Fibroblast of lung (primary cell): ENCODE data around the gene ALDH5A1. TPM values are rescaled to one million over a fixed set of nuclear protein-coding genes. Genes with fewer than 3 reads are reported as not detected.

Experiments used
- DNase-seq, 2 donors: peaks; one replicate each; pipeline versions ENCODE4 v3.0.0 to v3.0.0-alpha.2; 2010; ENCODE audit warnings: low read depth in 2 of 2
- H2AFZ ChIP-seq: 2 replicates; pipeline ENCODE4 v1.5.1; 2012; ENCODE audit warnings: low read length, control low read depth, inconsistent platforms
- H3K27ac ChIP-seq: 2 replicates; pipeline ENCODE4 v1.5.1; 2011; ENCODE audit warnings: low read length, control low read depth; ENCODE audit not compliant: insufficient read depth
- H3K27me3 ChIP-seq: 2 replicates; pipeline ENCODE4 v1.5.1; 2011; ENCODE audit warnings: mild to moderate bottlenecking, low read length; ENCODE audit not compliant: control insufficient read depth, insufficient read depth
- H3K36me3 ChIP-seq: 2 replicates; pipeline ENCODE4 v1.5.1; 2011; ENCODE audit warnings: low read length; ENCODE audit not compliant: control insufficient read depth, insufficient read depth
- H3K4me1 ChIP-seq: 2 replicates; pipeline ENCODE4 v1.5.1; 2011; ENCODE audit warnings: low read length; ENCODE audit not compliant: control insufficient read depth, insufficient read depth; ENCODE audit errors: extremely low read depth
- H3K4me2 ChIP-seq: 2 replicates; pipeline ENCODE4 v1.5.1; 2011; ENCODE audit warnings: low read length, control low read depth; ENCODE audit not compliant: insufficient read depth; ENCODE audit errors: extremely low read depth
- H3K4me3 ChIP-seq, 4 experiments: fragments of 200-600 bp in 1 of 4; sonication (generic) in 1 of 4; replicated peaks in 1 of 4; 2 replicates each; pipeline ENCODE4 v1.5.1; 2011 to 2016; ENCODE audit warnings: low read length in 4 of 4, low read depth in 3 of 4, mild to moderate bottlenecking in 3 of 4, control low read depth in 2 of 4, inconsistent platforms in 1 of 4, mixed read lengths in 1 of 4; ENCODE audit not compliant: insufficient read depth in 1 of 4; ENCODE audit errors: control extremely low read depth in 1 of 4
- H3K79me2 ChIP-seq: 2 replicates; pipeline ENCODE4 v1.5.1; 2012; ENCODE audit warnings: mild to moderate bottlenecking, low read length, inconsistent platforms; ENCODE audit not compliant: control insufficient read depth, insufficient read depth
- H3K9ac ChIP-seq: 2 replicates; pipeline ENCODE4 v1.5.1; 2011; ENCODE audit warnings: mild to moderate bottlenecking, low read length, control low read depth; ENCODE audit not compliant: insufficient read depth
- H3K9me3 ChIP-seq: 2 replicates; pipeline ENCODE4 v1.5.1; 2012; ENCODE audit warnings: low read depth, low read length; ENCODE audit not compliant: control insufficient read depth, insufficient read depth
- H4K20me1 ChIP-seq: 2 replicates; pipeline ENCODE4 v1.5.1; 2011; ENCODE audit warnings: low read length; ENCODE audit not compliant: control insufficient read depth, insufficient read depth; ENCODE audit errors: extremely low read depth
- EZH2 ChIP-seq: IDR thresholded peaks from 2 replicates; pipeline ENCODE4 v1.5.1; 2012; ENCODE audit warnings: low read length, control low read depth, mild to moderate bottlenecking; ENCODE audit errors: missing control alignments
- polyA plus RNA-seq, 2 donors: library from polyadenylated mRNA; depleted of rRNA in 1 of 2; stranded (reverse) in 1 of 2; unstranded in 1 of 2; fragments of >200 nt; gene quantifications; 2 replicates each; pipeline ENCODE4 v1.2.1, GENCODE V29; 2011 to 2012; ENCODE audit warnings: missing spikeins in 1 of 2
- total RNA-seq: library from RNA; depleted of rRNA; stranded (reverse); fragments of >200 nt; gene quantifications from 2 replicates; pipeline ENCODE4 v1.2.1, GENCODE V29; 2014
- TF ChIP-seq, protein P1 (sequence below), 2 donors: IDR thresholded peaks in 1 of 2; conservative IDR thresholded peaks in 1 of 2; 1 replicate in 1 of 2; 2 replicates in 1 of 2; pipeline ENCODE4 v1.5.1; 2011 to 2012; ENCODE audit warnings: low read length in 2 of 2, control low read depth in 1 of 2, inconsistent platforms in 1 of 2, low read depth in 1 of 2, mild to moderate bottlenecking in 1 of 2

Gene ALDH5A1
- total and polyA plus RNA-seq, 2 donors (not counting 1 experiment from before 2014, with no cell fraction given) = 0.23 to 0.33 TPM

DNA sequence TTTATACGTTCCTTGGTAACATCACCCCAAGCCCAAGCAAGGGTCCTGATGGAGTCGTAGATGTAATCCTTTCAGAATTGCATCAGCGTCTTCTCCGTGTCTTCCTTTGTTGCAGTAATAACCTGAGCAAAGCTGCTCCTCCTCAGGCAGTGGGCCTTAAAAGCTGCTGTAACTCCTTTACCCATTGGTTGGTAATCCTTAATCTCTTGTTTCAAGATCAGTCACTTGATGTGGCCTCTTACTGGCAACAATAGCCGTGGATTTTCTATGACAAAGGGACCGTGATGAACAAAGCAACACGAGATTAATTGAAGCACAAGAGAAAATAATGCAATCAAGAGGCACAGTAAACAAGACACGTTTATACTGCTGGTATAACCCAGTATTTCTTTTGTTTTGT is 44.6 kb downstream of the ALDH5A1 start:
- Histone ChIP-seq H3K79me2 (no peaks in the 10 kb centered on the region), H3K4me2 (no peak overlapping the region), H3K4me1 (no peaks in the 10 kb centered on the region), H3K4me3 (no peak overlapping the region), H3K9ac (no peak overlapping the region), H2AFZ (no peak overlapping the region), H3K27me3 (no peaks in the 10 kb centered on the region), H3K36me3 (no peaks in the 10 kb centered on the region), H4K20me1 (no peaks in the 10 kb centered on the region), H3K9me3 (no peaks in the 10 kb centered on the region), H3K27ac (no peak overlapping the region)
- no peak for TF ChIP-seq EZH2
- TF ChIP-seq, protein P1, sequence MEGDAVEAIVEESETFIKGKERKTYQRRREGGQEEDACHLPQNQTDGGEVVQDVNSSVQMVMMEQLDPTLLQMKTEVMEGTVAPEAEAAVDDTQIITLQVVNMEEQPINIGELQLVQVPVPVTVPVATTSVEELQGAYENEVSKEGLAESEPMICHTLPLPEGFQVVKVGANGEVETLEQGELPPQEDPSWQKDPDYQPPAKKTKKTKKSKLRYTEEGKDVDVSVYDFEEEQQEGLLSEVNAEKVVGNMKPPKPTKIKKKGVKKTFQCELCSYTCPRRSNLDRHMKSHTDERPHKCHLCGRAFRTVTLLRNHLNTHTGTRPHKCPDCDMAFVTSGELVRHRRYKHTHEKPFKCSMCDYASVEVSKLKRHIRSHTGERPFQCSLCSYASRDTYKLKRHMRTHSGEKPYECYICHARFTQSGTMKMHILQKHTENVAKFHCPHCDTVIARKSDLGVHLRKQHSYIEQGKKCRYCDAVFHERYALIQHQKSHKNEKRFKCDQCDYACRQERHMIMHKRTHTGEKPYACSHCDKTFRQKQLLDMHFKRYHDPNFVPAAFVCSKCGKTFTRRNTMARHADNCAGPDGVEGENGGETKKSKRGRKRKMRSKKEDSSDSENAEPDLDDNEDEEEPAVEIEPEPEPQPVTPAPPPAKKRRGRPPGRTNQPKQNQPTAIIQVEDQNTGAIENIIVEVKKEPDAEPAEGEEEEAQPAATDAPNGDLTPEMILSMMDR (conservative IDR thresholded peaks at IDR 0.05 in 1 of 2, IDR thresholded peaks at IDR 0.05 in 1 of 2; ENCODE audit: low read depth in 1 of 2, low read length in 2 of 2) = no peak
- DNase-seq = no peak

DNA sequence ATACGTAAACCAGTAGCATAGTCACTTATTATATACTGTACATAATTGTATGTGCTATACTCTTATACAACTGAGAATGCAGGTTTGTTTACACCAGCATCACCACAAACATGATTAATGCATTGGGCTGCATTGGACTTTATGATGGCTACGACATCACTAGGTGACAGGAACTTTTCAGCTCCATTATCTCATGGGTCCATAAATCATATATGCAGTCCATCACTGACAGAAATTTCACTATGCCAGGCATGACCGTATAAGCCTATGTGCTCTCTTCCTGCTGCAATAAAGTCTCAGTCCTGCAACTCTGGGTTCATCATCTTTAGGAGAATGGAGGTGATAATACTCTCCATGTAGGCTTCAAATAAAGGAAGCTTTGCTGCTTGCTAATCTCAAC is 45.4 kb downstream of the ALDH5A1 start:
- H3K27me3 ChIP-seq = no peaks in the 10 kb centered on the region
- no peak overlapping the region for H3K4me2 ChIP-seq
- H3K4me3 ChIP-seq = no peak overlapping the region
- H3K4me1 ChIP-seq = no peaks in the 10 kb centered on the region
- no peaks in the 10 kb centered on the region for H3K79me2 ChIP-seq
- H3K9ac ChIP-seq = no peak overlapping the region
- no peaks in the 10 kb centered on the region for H4K20me1 ChIP-seq
- no peak for DNase-seq
- H3K9me3 ChIP-seq = no peaks in the 10 kb centered on the region
- no peaks in the 10 kb centered on the region for H3K36me3 ChIP-seq
- H2AFZ ChIP-seq = no peak overlapping the region
- no peak for TF ChIP-seq EZH2
- TF ChIP-seq, protein P1 (conservative IDR thresholded peaks at IDR 0.05 in 1 of 2, IDR thresholded peaks at IDR 0.05 in 1 of 2; ENCODE audit: low read depth in 1 of 2, low read length in 2 of 2) = no peak
- H3K27ac ChIP-seq = no peak overlapping the region

DNA sequence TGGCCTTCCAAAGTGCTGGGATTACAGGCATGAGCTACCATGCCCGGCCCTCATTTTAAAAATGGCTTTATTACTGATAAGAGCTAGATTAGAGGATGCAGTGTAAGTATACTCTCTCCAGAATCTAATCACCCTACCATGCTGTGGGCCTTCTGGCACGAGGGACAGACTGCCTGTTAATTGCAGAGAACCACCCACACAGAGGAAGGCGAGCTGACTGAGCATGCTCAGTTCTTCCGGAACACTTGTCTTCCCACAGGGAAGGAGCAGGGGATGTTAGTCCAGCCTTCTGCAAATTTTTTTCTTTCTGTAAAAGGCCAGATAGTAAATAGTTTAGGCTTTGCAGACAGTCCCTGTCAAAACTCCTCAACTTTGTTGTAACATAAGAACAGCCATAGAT is 48.9 kb downstream of the ALDH5A1 start:
- no peak for DNase-seq
- H4K20me1 ChIP-seq = no peaks in the 10 kb centered on the region
- no peak for TF ChIP-seq EZH2
- TF ChIP-seq, protein P1 (conservative IDR thresholded peaks at IDR 0.05 in 1 of 2, IDR thresholded peaks at IDR 0.05 in 1 of 2; ENCODE audit: low read depth in 1 of 2, low read length in 2 of 2) = no peak
- no peaks in the 10 kb centered on the region for H3K9me3 ChIP-seq
- no peaks in the 10 kb centered on the region for H3K27me3 ChIP-seq
- H3K79me2 ChIP-seq = no peaks in the 10 kb centered on the region
- H3K4me1 ChIP-seq = no peaks in the 10 kb centered on the region
- H3K9ac ChIP-seq = no peak overlapping the region
- H3K27ac ChIP-seq = no peak overlapping the region
- no peak overlapping the region for H2AFZ ChIP-seq
- H3K4me3 ChIP-seq = no peak overlapping the region
- no peak overlapping the region for H3K4me2 ChIP-seq
- H3K36me3 ChIP-seq = no peaks in the 10 kb centered on the region
